ENCODE results near the gene DUSP1. TPM values are rescaled to one million over a fixed set of nuclear protein-coding genes. Genes with fewer than 3 reads are reported as not detected.
A peak's percentile ranks its signal among the peaks of the same experiment; 100 is the strongest.
"Not testable (repeated sequence)": the region's sequence is repeated elsewhere in the genome, so short reads cannot be mapped to it uniquely, and the experiment has no call there.

DUSP1 gene
- polyA plus RNA-seq, 12 donors = 35.3 to 179 (median 113) TPM; not detected in 1

DNA sequence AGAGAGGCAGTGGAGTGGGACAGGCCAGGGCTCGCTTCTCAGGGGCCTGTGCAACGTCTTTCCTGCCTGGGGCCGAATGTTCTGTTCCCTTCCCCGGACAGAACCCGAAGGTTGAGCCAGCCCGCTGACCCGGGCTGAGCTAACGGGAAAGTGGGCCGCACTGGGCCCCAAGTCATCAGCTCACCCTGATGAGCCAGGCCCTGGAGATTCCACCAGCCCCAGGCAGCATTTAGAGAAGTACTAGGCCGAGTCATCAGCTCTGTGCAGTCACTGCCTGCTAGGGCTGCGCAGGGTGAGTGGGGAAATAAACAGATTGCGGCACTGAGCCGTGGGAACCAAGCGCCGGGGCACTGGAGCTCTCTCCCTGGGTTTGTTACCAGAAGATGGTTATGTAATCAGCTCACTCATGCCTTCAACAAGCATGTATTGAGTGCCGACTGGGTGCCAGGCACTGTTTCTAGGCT is 29.1 kb upstream of the DUSP1 start:
- DNase-seq = no peak

DNA sequence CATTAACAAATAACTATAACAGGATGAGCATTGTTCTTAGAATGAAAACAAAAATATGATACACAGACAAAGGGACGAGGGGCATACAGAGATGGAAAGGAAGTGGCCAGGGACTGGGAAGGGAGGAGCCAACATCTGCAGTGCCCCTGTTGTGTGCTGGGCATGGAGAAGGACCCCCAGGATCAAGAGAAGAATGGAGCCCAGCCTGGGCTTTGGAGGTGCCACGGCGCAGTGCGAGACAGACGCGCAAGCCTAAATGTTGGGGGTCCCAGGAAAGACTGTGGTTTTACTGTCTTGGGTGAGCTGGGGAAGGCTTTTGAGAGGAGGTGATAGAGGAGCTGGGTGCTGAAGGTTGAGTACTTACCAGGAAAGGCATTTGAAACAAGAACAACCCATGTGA is 28.4 kb upstream of the DUSP1 start:
- DNase-seq = no peak

DNA sequence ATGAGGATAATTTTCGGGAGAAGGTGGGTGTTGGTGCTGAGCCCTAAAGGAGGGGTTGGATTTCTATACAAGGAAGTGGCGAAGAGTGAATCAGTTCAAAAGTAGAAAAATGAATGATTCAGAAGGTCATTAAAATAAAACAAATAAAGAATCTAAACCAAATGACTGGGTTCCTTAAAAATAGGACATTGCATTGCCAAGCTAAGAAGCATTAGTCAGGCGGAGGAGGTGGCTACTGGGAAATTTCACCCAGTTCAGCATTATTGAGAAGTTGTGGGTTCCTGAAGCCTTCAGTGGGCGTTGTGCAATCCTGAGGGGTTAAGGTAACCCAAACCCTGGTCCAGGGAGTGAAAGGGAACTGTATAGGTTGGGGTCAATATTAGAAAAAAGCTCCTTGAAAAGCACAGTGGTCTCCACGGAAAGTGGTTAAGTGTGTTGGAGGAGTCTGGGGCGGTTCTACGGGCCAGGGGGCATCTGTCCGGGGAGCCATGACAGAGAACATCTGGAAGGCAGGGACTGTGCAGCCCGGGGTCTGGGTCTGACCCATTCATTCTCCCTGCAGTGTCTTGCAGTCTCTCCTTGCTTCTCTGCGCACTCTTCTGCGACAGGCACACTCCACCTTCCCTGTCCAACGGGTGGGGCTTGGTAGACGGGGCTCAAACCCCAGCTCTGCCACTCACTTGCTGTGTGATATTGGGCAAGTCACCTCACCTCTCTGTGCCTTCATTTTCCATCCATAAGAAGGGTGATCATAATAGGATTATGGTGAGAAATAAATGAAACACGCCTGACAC is 27.6 kb upstream of the DUSP1 start:
- DNase-seq = no peak

DNA sequence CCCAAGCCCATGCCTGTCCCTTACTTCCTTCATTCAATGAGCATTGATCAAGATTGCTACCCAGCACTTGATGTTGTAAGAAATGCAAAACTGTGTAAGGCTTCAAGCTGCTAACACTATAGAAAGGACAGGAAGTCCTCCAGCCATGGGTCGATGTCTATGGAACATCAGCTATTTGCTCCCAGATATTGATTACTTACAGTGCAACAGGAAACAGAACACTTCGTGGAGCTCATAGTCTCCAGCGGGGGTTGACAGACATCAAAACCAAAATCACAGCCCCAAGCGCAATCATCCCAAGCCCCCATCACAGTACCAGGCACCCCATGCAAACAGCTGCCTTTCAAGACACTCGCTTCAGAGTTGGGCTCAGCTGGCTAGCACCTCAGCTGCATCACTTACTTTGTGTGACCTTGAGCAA is 26.8 kb upstream of the DUSP1 start:
- no peak for DNase-seq

DNA sequence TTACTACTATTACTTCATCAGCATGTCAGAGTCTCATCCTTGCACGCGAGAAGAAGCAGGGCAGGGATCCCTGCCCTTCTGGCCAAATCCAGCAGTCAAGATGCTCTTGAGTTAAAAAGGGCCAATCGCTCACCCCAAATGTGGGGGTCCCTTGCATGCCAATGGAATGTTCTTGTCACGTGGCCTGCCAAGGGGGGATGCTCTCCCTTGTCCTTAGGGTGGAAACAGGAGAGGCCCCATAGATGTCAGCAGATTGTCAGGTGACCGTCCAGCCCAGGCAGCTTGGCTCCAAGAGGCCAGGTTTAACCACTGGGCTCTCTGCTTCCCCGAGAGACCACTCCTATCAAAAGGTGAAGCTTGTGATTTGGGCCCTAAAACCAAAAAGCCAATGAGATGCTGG is 25.3 kb upstream of the DUSP1 start:
- no peak for DNase-seq

DNA sequence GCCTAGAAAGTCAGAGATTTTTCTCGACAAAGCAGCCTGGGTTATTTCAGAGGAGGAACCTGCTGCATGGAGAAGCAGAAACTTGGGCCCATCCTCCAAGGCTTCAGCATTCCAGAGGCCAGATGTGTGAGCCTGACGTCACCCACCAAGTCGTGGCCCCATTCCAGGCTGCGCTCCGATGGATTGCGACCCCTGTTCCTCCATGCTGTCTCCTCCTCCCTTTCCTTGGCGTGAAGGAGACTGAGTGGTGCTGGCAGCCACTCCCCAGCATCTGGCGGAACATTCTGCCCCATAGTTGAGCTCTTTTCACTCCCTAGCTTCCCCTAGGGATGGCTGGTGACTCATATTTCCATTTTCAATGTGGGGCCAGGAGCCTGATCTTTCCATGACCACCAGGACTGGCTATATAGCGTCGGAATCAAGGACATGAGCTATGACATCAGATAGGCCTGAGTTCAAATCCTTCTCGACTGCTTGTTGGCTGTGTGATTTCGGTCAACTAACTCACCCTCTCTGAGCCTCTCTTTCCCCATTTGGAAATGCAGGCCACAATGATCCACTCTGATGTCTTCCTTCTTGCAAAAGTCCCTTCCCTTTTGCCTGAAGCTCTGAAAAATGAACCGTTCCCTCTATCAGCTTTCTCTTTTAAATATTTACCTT is 24.5 kb upstream of the DUSP1 start:
- DNase-seq = peak; percentile 99

DNA sequence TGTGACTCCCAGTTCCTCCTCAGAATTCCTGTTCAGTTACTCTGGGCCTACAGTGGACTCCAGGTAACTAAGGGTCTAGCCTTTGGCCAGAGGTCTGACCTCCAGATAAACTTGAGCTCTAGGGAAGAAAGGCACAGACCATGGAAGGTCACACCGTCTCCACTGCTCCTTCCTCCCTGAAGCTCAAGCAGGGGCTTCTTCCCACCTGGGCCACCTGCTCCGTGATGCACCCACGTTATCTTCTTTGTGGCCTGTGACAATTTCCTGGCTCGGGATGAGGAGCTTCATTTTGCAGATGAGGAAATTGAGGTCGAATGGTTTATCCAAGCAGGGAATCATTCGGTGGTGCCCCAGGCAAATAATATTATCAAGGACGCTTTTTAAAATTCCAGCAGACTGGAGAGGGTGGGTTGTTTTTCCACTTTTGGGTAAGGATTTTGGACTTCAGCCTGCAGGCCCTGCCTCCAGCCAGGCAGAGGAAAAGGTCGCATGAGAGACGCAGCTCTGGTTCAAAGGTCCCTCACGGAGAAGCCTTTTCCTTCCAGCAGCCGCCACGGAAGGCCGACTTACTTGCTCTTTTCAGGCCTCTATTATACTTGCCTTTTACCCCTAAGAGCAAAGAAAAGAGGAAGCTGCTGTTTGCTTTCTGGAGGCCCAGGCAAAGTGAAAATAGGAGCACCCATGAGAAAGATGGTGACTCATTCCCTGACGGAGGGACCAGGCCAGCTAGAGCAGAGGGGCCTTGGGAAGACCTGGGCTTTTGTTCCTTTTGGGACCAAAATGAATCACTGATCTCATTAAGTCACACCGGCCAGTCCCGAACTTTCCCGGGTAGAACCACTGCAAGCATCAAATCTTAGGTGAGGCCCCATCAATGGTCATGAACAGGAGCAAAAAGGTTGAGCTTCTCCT is 22.8 kb upstream of the DUSP1 start:
- DNase-seq = no peak

DNA sequence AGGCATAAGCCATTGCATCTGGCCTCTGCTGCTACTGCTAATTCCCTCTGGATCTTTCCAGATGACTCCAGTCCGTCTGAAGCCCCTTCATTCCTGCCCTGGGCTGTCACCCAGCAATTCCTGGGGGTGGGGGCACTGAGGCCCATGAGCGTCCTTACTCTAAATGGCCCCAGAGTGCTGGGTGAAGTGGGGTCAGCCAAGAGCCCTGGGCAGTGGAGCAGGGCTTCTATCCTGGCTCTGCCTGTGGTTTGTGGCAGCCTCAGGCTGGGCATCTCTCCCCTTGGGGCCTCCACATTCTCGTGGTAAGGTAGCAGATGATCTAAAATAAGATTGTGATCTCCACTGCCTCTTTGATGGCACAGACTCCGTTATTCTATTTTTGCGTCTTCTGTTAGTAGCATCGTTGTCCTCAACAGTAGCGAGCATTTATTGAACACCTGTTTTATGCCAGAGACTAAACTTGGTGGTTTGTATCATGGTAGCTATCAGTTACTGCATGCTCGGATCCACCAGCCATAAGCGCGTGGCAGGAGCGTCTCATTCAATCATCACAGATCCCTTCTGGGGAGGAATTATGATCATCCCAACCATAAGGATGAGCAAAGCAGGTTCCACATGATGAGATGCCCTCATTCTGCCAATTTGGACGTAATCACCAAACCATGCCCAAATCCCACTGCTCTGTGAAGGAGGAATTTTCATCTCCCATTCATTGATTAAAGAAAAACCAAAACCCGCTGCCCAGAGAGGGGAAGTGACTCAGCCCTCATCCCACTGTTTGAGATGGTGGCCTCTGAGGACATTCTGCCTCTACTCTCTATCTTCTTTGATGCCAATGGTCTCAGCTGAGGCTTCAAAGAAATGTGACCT is 21.9 kb upstream of the DUSP1 start:
- no peak for DNase-seq

DNA sequence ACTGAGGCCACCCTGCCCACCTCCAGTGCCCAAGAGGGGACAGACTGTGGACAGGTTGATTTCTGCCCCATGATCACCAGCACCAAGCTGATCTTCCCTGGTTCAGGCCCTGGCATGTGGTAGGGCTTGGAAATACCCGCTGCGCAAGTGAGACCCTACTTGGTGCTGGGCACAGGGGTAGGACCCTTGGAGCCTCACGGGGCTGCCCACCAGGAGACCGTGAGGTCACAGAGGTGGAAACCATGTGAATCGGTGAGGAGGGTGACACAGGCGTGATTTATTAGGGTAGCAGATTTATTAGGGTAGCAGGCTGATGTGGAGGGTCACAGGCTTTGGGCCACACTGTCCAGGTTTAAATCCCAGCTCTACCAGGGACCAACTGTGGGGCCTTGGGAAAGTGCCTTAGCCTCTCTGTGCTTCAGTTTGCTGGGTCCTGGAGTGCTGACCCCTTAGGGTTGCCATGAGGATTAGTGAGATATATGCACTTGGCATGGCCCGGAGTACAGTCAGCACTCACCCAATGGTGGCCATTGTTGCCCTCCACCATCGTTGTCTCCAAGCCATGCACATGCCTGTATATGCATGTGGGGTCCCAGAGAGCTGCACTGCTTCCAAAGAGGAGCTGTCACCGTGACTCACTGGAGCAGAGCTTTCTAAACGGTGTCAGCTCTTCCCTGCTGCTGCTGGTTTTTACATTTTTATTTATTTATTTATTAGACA is 20.9 kb upstream of the DUSP1 start:
- no peak for DNase-seq

DNA sequence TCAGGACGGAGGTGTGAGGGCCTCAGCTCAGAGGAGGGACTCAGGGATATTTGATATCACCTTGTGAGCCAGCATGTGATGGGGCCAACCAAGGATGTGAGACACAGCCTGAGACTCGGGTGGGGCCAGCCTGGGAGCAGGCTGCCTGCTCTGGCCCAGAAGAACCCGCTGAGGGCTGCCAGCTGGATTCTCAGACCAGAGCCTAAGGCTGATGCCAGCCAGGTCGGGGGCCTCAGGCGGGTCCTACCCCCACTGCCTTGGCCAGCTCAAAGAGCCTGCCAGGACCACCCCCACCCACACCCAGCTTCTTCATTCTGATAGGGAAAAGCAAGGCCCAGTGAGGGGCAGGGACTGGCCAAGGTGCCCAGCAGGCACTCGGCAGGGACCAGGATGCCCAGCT is 20.3 kb upstream of the DUSP1 start:
- DNase-seq = no peak

DNA sequence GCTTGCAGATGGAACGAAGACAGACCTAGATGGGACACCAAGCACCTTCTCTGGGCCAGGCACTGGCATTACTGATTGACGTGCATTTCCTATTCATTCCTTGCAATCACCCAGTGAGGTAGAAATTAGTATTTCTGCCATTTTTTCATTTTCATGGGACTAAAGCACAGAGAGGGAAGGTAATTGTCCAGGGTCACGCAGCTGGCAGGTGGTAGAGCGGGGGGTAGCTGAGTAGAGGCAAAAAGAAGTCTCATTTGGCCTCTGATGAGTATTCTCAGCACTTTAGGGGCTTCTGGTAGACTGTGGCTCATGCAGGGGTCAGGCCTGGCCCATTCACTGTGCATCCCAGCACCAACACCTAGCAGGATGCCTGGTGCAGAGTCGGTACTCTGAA is 19.5 kb upstream of the DUSP1 start:
- DNase-seq = no peak

DNA sequence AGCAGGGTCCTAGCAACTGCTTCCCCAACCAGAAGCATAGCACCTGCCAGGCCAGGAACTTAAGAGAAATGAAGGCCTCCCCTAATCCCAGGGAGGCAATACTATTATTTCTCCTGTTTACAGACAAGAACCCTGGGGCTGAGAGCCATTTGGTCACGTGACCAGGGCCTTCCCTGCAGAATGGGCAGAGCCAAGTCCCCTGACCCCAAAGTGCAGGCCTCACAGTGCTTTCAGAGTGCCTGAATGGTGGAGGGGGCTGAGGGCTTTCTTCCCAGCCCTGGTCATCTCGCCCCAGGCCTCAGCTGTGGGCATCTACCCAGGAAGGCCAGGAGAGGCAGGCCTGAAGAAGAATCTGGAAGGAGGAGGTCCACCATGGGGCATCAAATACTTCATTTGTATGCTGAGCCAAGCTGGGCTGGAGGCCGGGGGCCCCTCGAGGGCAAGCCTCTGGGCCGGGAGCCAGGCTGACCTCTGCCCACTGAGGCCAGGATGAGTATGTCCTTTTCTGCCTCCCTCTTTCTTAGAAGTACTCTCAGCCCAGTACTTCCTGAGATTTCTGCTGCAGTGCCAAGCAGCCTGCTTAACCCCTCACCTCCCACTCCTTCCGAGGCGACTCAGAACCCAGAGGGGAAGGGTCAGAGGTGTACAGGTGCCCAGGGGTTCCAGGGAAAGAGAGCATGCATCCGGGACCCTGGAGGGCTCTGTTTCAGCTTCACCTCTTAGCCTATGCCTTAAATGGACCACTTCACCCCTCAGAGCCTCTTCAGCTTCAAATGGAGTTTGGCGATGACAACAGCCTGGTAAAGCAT is 18.9 kb upstream of the DUSP1 start:
- DNase-seq = no peak

DNA sequence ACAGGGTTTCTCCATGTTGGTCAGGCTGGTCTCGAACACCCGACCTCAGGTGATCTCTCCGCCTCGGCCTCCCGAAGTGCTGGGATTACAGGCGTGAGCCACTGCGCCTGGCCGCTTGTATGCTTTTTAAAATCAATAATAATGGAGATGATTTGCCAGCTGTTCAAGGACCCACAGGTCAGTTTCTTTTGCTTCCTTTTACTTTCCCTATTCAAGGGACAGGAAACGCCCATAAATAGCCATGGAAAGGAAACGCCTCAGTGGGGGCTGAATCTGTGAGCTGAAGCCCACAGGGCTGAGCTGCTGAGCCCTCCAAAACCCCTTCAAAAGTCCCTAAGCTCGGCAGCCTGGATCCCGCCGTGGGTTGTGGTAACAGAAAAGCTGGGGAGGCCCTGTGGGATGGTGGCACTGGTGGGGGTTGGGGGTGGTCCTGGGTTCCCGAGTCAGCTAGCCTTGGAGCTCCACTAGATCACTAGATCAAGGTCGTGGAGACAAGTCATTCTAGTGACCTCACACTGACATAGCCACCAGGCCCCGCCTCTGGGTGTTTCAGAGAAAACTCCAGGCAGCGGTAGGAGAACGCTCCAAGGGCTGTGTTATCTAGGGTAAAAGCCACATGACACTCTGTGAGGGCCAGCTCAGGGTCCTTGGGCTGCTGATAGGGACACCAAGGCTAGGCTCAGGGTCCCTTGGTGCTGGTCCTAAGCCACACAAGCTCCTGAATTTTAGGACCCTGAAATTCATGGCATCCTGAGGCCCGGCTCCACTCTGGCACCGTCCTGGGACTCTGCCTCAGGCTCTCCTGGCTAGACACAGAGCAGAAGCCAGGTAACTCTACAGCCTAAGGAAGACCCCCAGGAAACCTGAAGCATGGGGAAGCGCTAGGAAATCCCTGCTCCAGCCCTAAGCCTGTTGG is 18.0 kb upstream of the DUSP1 start:
- DNase-seq = no peak

DNA sequence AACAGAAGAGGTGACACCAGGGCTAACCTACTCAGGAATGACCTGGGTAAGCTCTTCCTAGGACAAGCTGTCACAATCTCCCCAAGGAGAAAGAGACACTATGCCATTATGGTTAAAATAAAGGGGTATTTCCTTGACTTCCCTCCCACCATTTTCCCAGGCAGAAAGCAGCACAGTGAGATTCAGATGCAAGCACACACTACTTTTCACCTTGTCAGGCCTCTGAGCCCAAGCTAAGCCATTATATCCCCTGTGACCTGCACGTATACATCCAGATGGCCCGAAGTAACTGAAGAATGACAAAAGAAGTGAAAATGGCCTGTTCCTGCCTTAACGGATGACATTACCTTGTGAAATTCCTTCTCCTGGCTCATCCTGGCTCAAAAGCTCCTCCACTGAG is 16.5 kb upstream of the DUSP1 start:
- not testable (repeated sequence) for DNase-seq

DNA sequence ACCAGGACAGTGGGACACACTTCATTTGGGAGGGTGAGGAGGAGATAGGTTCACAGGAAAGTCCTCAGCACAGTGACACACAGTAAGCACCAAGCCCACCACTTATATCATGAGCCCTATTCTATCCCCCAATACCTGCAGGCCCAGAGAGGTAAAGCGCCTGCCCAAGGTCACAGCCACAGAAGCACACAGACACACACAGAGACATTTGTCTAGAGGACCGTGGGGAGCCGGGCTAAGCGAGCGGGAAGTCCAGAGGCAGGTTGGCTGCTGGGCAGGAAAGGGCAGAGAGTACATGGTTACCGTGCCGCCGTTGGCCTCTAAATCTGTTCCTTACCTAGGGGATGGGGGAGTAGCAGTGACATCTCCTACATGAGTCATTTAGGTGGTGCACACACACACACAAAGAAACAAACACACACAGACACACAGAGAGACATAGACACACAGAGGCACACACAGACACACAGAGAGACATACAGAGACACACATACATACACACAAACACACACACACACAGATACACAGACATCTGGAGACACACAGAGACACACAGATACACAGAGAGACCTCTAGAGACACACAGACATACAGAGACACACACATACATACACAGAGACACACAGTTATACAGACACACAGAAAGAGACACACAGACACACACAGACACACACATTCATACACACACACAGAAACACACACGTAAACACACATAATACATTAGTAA is 15.9 kb upstream of the DUSP1 start:
- no peak for DNase-seq

DNA sequence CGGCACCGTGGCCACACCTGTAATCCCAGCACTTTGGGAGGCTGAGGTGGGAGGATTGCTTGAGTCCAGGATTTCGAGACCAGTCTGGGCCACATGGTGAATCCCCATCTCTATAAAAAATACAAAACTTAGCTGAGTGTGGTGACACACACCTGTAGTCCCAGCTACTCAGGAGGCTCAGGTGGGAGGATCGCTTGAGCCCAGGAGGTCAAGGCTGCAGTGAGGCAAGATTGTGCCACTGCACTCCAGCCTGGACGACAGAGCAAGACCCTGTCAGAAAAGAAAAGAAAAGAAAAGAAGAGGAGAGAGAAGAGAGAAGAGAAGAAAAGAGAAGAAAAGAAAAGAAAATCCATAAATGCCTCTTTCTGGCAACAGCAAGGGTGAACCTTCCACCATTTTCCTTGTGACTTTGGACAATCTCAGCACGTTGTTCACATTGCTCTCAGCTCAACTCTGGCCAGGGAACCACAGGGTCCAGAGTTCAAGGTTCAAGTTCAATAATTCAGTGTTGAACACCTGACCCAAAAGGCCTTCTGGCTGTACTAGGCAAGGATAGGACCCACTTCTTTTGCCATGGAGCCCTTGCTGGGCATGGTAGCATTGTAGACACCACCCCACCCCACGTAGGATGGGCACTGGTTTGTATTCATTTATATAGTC is 14.6 kb upstream of the DUSP1 start:
- no peak for DNase-seq

DNA sequence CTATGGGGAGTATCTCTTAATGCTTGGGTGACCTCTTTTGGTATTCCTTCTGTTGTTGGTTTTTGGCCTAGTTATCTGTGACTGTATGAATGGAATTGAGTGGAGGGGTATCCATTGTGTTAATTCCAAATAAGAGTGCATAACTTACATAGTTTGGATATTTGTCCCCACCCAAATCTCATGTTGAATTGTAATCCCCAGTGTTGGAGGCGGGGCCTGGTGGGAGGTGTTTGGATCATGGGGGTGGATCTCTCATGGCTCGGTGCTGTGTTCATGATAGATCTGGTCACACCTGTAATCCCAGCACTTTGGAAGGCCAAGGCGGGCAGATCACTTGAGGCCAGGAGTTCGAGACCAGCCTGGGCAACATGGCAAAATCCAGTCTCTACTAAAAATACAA is 13.2 kb upstream of the DUSP1 start:
- not testable (repeated sequence) for DNase-seq

Measured in muscle of arm (tissue), 12 donors.